Measurements from ENCODE around the gene GREB1. TPM values are rescaled to one million over a fixed set of nuclear protein-coding genes. Genes with fewer than 3 reads are reported as not detected.

The GREB1 gene
- total and polyA plus RNA-seq, 2 experiments from 2014 or later, result 5.7 to 6.4 TPM

- Histone ChIP-seq H4K20me1 (ENCODE audit: insufficient read depth, poor library complexity, severe bottlenecking) (no peaks in the 10 kb centered on the region), H3K36me3 (replicated peaks; ENCODE audit: insufficient read depth, low read depth) (no peaks in the 10 kb centered on the region), H3K9me2 (replicated peaks; ENCODE audit: insufficient read depth) (no peaks in the 10 kb centered on the region), H3K4me1 (ENCODE audit: insufficient read depth) (peaks cover 4% of the 10 kb centered on the region), H3K79me2 (no peaks in the 10 kb centered on the region), H2AFZ (no peak overlapping the region), H3K27me3 (no peaks in the 10 kb centered on the region), H3K27ac (no peak overlapping the region), H3K4me3 (no peak overlapping the region), H3K9me3 (ENCODE audit: low read depth) (no peaks in the 10 kb centered on the region), H3K4me2 (no peak overlapping the region)
- DNase-seq (ENCODE audit: low spot score), result no peak
- TF ChIP-seq EZH2phosphoT487 (IDR thresholded peaks at IDR 0.05; ENCODE audit: low read depth, severe bottlenecking, unreplicated experiment) (no peak), EZH2 (IDR thresholded peaks at IDR 0.05; ENCODE audit: borderline replicate concordance) (no peak), CTCF (IDR thresholded peaks at IDR 0.05; ENCODE audit: poor library complexity) (no peak)
- 84% methylated on average over 10 of the region's 10 CpGs for WGBS (ENCODE audit: low lambda C conversion rate, missing lambda C conversion rate)
These were observed 46.2 kb downstream of the GREB1 start for GRCh38 chr2:11579867-11580659.

GRCh38 chr2:11580697-11581096 lies 46.9 kb downstream of the GREB1 start:
- 95% methylated on average over 12 of the region's 12 CpGs for WGBS (ENCODE audit: low lambda C conversion rate, missing lambda C conversion rate)
- H3K4me3 ChIP-seq, result no peak overlapping the region
- H3K27me3 ChIP-seq, result no peaks in the 10 kb centered on the region
- DNase-seq (ENCODE audit: low spot score), result no peak
- H3K79me2 ChIP-seq, result no peaks in the 10 kb centered on the region
- no peaks in the 10 kb centered on the region for H3K9me3 ChIP-seq (ENCODE audit: low read depth)
- H3K36me3 ChIP-seq (replicated peaks; ENCODE audit: insufficient read depth, low read depth), result no peaks in the 10 kb centered on the region
- no peaks in the 10 kb centered on the region for H4K20me1 ChIP-seq (ENCODE audit: insufficient read depth, poor library complexity, severe bottlenecking)
- no peak overlapping the region for H3K4me2 ChIP-seq
- H3K9me2 ChIP-seq (replicated peaks; ENCODE audit: insufficient read depth), result no peaks in the 10 kb centered on the region
- no peak overlapping the region for H3K27ac ChIP-seq
- peaks cover 4% of the 10 kb centered on the region for H3K4me1 ChIP-seq (ENCODE audit: insufficient read depth)
- TF ChIP-seq CTCF (IDR thresholded peaks at IDR 0.05; ENCODE audit: poor library complexity), result no peak
- no peak for TF ChIP-seq EZH2 (IDR thresholded peaks at IDR 0.05; ENCODE audit: borderline replicate concordance)
- no peak for TF ChIP-seq EZH2phosphoT487 (IDR thresholded peaks at IDR 0.05; ENCODE audit: low read depth, severe bottlenecking, unreplicated experiment)
- no peak overlapping the region for H2AFZ ChIP-seq

GRCh38 chr2:11581124-11581796 lies 47.4 kb downstream of the GREB1 start:
- DNase-seq (ENCODE audit: low spot score), result no peak
- no peak overlapping the region for H2AFZ ChIP-seq
- no peak overlapping the region for H3K4me3 ChIP-seq
- H3K9me3 ChIP-seq (ENCODE audit: low read depth), result no peaks in the 10 kb centered on the region
- no peaks in the 10 kb centered on the region for H4K20me1 ChIP-seq (ENCODE audit: insufficient read depth, poor library complexity, severe bottlenecking)
- no peaks in the 10 kb centered on the region for H3K36me3 ChIP-seq (replicated peaks; ENCODE audit: insufficient read depth, low read depth)
- H3K27me3 ChIP-seq, result no peaks in the 10 kb centered on the region
- H3K4me2 ChIP-seq, result no peak overlapping the region
- H3K9me2 ChIP-seq (replicated peaks; ENCODE audit: insufficient read depth), result no peaks in the 10 kb centered on the region
- no peak for TF ChIP-seq EZH2phosphoT487 (IDR thresholded peaks at IDR 0.05; ENCODE audit: low read depth, severe bottlenecking, unreplicated experiment)
- no peak for TF ChIP-seq CTCF (IDR thresholded peaks at IDR 0.05; ENCODE audit: poor library complexity)
- TF ChIP-seq EZH2 (IDR thresholded peaks at IDR 0.05; ENCODE audit: borderline replicate concordance), result no peak
- H3K4me1 ChIP-seq (ENCODE audit: insufficient read depth), result peaks cover 4% of the 10 kb centered on the region
- 96% methylated on average over 9 of the region's 9 CpGs for WGBS (ENCODE audit: low lambda C conversion rate, missing lambda C conversion rate)
- H3K27ac ChIP-seq, result no peak overlapping the region
- no peaks in the 10 kb centered on the region for H3K79me2 ChIP-seq

Measured in hepatocyte (in vitro differentiated cells).